Measurements from ENCODE around the gene DCLK1. TPM values are rescaled to one million over a fixed set of nuclear protein-coding genes. Genes with fewer than 3 reads are reported as not detected.

The DCLK1 gene
- total RNA-seq, 4 donors from 2014 or later = 21.3 to 63.8 (median 40.9) TPM

DNA sequence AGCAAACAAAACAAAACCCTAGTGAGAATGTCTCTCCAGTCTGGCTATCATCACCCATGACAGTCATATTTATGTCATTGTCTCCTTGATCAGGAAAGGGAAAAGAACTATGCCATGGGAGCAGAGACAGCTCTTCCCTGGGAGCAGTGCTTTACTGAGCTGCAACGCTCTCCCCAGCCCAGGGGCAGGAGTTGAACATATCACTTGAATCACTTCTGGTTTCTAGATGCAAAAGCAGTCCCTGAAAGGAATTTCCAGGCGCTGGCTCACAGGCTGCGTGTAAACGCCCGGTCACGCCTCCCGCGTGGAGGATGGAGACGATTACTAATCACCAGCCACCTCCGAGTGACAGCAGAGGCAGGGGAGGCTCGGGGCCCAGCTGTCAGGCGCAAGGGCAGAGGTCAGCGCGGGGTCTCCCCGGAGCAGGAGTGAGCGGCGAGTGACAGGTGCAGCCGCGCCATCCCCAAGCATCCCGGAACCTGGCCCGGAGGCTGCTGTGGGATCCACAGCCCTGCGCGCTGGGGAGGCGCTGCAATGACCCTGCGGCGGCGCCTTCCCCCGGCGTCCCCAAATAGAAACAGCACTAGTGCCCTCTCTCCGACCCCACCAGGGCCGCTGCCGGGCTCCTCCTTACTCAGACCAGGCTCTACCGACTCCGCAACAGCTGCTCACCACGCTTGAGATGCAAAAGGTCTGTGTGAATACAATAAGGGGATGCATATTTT, 23.5 kb upstream of the DCLK1 start:
- DNase-seq (ENCODE audit: low spot score in 2 of 2) = no peak
- Histone ChIP-seq H3K4me1 (peaks cover 0 to 19% (median 4%) of the 10 kb centered on the region in 4 donors), H3K27me3 (no peaks in the 10 kb centered on the region), H3K9me3 (no peaks in the 10 kb centered on the region), H3K4me3 (peak overlapping the region in 2 of 4 donors; percentile 21 to 32), H3K27ac (no peak overlapping the region), H3K36me3 (no peaks in the 10 kb centered on the region)
- TF ChIP-seq POLR2A (IDR thresholded peaks at IDR 0.05) (no peak), EP300 (IDR thresholded peaks at IDR 0.05) (no peak)
- TF ChIP-seq, protein P1, sequence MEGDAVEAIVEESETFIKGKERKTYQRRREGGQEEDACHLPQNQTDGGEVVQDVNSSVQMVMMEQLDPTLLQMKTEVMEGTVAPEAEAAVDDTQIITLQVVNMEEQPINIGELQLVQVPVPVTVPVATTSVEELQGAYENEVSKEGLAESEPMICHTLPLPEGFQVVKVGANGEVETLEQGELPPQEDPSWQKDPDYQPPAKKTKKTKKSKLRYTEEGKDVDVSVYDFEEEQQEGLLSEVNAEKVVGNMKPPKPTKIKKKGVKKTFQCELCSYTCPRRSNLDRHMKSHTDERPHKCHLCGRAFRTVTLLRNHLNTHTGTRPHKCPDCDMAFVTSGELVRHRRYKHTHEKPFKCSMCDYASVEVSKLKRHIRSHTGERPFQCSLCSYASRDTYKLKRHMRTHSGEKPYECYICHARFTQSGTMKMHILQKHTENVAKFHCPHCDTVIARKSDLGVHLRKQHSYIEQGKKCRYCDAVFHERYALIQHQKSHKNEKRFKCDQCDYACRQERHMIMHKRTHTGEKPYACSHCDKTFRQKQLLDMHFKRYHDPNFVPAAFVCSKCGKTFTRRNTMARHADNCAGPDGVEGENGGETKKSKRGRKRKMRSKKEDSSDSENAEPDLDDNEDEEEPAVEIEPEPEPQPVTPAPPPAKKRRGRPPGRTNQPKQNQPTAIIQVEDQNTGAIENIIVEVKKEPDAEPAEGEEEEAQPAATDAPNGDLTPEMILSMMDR (IDR thresholded peaks at IDR 0.05) = no peak
- 16 to 31% methylated on average over 25 to 28 of the region's 35 CpGs for WGBS, 2 donors

DNA sequence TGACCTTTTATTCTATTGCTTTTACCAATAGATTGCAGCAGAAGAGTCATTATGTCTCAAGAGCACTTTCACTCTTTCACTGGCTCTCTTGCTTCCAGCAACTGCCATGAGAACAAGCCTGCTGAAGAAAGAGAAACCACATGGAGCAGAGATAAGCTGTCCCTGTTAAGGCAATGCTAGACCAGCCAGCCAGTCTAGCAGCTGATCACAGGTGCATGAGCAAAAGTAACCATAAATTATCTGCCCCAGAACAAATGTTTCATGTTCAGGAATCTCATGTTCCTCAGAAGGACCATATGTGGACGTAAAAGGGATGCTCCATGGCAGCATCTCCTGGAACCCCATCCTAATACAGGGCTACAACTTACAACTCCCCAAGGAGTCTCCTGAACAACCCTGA, 20.4 kb upstream of the DCLK1 start:
- WGBS, 2 donors = 75 to 88% methylated on average over 1 of the region's 1 CpG
- no peaks in the 10 kb centered on the region for H3K36me3 ChIP-seq
- no peaks in the 10 kb centered on the region for H3K9me3 ChIP-seq
- peaks cover 0 to 9% (median 4%) of the 10 kb centered on the region in 4 donors for H3K4me1 ChIP-seq
- no peaks in the 10 kb centered on the region for H3K27me3 ChIP-seq
- TF ChIP-seq EP300 (IDR thresholded peaks at IDR 0.05) (no peak), POLR2A (IDR thresholded peaks at IDR 0.05) (no peak)
- TF ChIP-seq, protein P1 (IDR thresholded peaks at IDR 0.05) = no peak
- no peak overlapping the region for H3K4me3 ChIP-seq
- H3K27ac ChIP-seq = no peak overlapping the region
- DNase-seq (ENCODE audit: low spot score in 2 of 2) = no peak

DNA sequence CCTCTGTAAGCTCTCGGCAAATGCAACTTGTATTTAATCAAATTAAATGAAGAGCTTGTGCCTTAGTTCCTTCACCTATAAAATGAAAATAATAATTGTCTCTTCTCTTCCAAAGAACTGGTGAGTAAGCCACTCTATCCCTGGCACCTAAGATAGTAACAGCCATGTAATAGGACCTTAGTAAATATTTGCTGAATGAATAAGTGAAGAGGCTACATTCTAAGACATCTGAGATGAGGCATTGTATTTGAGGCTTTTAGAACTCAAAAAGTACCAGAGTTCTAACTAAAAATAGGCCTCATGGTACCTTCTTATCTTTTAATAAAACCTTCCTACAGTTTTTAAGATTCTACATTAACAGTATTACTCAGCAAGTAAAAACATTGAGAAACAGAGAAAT, 17.3 kb upstream of the DCLK1 start:
- 90 to 96% methylated on average over 1 of the region's 1 CpG for WGBS, 2 donors
- H3K27ac ChIP-seq = no peak overlapping the region
- H3K4me1 ChIP-seq = no peaks in the 10 kb centered on the region
- peaks cover 0 to 7% (median 0%) of the 10 kb centered on the region in 4 donors for H3K9me3 ChIP-seq
- no peak overlapping the region for H3K4me3 ChIP-seq
- TF ChIP-seq POLR2A (IDR thresholded peaks at IDR 0.05) = no peak
- no peak for TF ChIP-seq EP300 (IDR thresholded peaks at IDR 0.05)
- TF ChIP-seq, protein P1 (IDR thresholded peaks at IDR 0.05) = no peak
- no peaks in the 10 kb centered on the region for H3K27me3 ChIP-seq
- no peak for DNase-seq (ENCODE audit: low spot score in 2 of 2)
- H3K36me3 ChIP-seq = no peaks in the 10 kb centered on the region

DNA sequence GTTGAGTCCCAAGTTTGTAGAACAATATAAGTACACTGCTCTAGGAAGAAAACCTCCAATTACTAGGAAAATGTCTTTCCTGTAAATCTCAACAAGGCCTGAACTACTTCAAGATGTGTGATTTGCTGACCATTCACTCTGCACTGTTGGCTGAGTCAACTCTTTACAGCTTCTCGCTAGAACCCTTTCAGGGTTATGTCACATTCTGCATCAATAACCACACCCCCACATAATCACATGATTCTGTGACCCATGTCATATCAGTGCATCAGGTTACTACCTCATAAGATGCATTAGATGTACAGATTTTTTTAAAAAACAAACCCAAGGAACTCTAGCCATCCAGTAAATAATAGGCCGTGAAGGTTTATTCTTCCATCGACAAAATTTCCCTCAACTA, 16.1 kb upstream of the DCLK1 start:
- H3K27ac ChIP-seq = no peak overlapping the region
- no peaks in the 10 kb centered on the region for H3K4me1 ChIP-seq
- no peaks in the 10 kb centered on the region for H3K36me3 ChIP-seq
- no peak for DNase-seq (ENCODE audit: low spot score in 2 of 2)
- H3K4me3 ChIP-seq = no peak overlapping the region
- no peak for TF ChIP-seq POLR2A (IDR thresholded peaks at IDR 0.05)
- TF ChIP-seq, protein P1 (IDR thresholded peaks at IDR 0.05) = no peak
- TF ChIP-seq EP300 (IDR thresholded peaks at IDR 0.05) = no peak
- WGBS, 2 donors = 76 to 84% methylated on average over 3 of the region's 3 CpGs
- no peaks in the 10 kb centered on the region for H3K27me3 ChIP-seq
- peaks cover 0 to 7% (median 0%) of the 10 kb centered on the region in 4 donors for H3K9me3 ChIP-seq

DNA sequence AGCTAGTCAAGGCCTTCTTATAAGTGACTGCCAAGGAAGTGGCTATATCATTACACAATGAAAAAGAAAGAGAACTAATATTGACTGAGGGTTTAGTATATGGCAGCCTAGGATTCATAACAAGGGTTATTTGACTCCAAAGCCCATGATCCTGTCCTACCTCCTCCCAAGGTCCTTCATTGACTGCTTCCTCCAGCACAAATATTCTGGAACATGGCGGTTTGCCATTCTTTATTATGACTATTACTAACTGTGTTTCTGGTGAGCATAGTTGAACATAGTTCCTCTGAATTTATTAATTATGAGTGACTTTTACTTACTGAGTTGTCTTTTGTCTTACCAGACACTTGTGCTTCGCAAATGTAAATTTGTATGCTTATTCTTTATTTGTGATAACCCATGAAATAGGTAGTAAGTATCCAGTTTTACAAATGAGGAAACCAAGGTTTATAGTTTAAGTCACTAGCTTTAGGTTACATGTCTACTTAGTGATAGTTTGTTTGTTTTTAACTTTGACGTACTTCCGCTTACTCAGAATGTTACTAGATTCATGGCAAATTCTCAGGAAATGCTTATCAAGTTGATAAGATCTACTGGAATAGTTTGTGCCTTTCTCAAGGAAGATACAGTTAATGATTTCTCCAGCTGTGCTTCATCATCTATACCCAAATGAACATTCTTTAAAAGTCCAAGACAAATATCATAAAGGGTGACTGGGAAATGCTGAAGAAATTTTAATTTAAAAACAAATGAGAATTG, 15.5 kb upstream of the DCLK1 start:
- WGBS, 2 donors = 72 to 77% methylated on average over 4 of the region's 4 CpGs
- Histone ChIP-seq H3K4me3 (no peak overlapping the region), H3K9me3 (peaks cover 0 to 7% (median 0%) of the 10 kb centered on the region in 4 donors), H3K27ac (no peak overlapping the region), H3K36me3 (no peaks in the 10 kb centered on the region), H3K4me1 (no peaks in the 10 kb centered on the region), H3K27me3 (no peaks in the 10 kb centered on the region)
- TF ChIP-seq POLR2A (IDR thresholded peaks at IDR 0.05) = no peak
- TF ChIP-seq, protein P1 (IDR thresholded peaks at IDR 0.05) = no peak
- no peak for TF ChIP-seq EP300 (IDR thresholded peaks at IDR 0.05)
- no peak for DNase-seq (ENCODE audit: low spot score in 2 of 2)

Data from tibial nerve (tissue), 4 donors.